Neural crest cell (in vitro differentiated cells): ENCODE measurements around the gene PCDHA6. TPM values are rescaled to one million over a fixed set of nuclear protein-coding genes. Genes with fewer than 3 reads are reported as not detected.
"Not testable (repeated sequence)": the region's sequence is repeated elsewhere in the genome, so short reads cannot be mapped to it uniquely, and the experiment has no call there.

Experiments
- DNase-seq: peaks from one replicate; pipeline ENCODE4 v3.0.0; 2021; ENCODE audit warnings: low read depth, mixed read lengths, low spot score
- H3K27ac Mint-ChIP-seq: one replicate; pipeline ENCODE4 v1.8.0; 2021; ENCODE audit warnings: mild to moderate bottlenecking, mixed read lengths; ENCODE audit not compliant: unreplicated experiment
- H3K27me3 Mint-ChIP-seq: 2 replicates; pipeline ENCODE4 v1.8.0; 2021; ENCODE audit warnings: low read depth, mild to moderate bottlenecking, mixed read lengths
- H3K36me3 Mint-ChIP-seq: 2 replicates; pipeline ENCODE4 v1.8.0; 2021; ENCODE audit warnings: low read depth, mild to moderate bottlenecking, mixed read lengths
- H3K4me1 Mint-ChIP-seq: 2 replicates; pipeline ENCODE4 v1.8.0; 2021; ENCODE audit warnings: mixed read lengths
- H3K4me3 Mint-ChIP-seq: one replicate; pipeline ENCODE4 v1.8.0; 2021; ENCODE audit warnings: mild to moderate bottlenecking, mixed read lengths
- H3K9me3 Mint-ChIP-seq: 2 replicates; pipeline ENCODE4 v1.8.0; 2021; ENCODE audit warnings: mixed read lengths
- CTCF ChIP-seq: fragments of 200-600 bp; sonication (generic); conservative IDR thresholded peaks from 2 replicates; pipeline ENCODE4 v1.5.0; 2021; ENCODE audit warnings: antibody characterized with exemption, mild to moderate bottlenecking
- total RNA-seq: library from RNA; stranded (reverse); gene quantifications from 2 replicates; pipeline ENCODE4 v1.2.1, GENCODE V29; 2021

Gene PCDHA6
- total RNA-seq, 1 donor from 2014 or later: 12.1 TPM

- no peak within 1 kb of the TSS for H3K4me3 Mint-ChIP-seq
- no peak for DNase-seq
- no peaks in the 10 kb centered on the region for H3K27me3 Mint-ChIP-seq
These were observed 6.1 kb upstream of the PCDHA6 start, which contains the start of gene PCDHA5 for GRCh38 chr5:140821375-140822280. Gene PCDHA5 (plus strand): TSS chr5:140821613.

GRCh38 chr5:140822281-140822629 is 5.5 kb upstream of the PCDHA6 start:
- H3K4me3 Mint-ChIP-seq: no peak overlapping the region
- peaks cover 3% of the 10 kb centered on the region for H3K9me3 Mint-ChIP-seq
- no peak for DNase-seq
- peaks cover 4% of the 10 kb centered on the region for H3K4me1 Mint-ChIP-seq
- no peak for TF ChIP-seq CTCF
- H3K27ac Mint-ChIP-seq: no peak overlapping the region
- H3K27me3 Mint-ChIP-seq: no peaks in the 10 kb centered on the region
- H3K36me3 Mint-ChIP-seq: peaks cover 49% of the 10 kb centered on the region

More at GRCh38 chr5:140821375-140822280, 6.1 kb upstream of the PCDHA6 start, which contains the start of gene PCDHA5:
- no peak for TF ChIP-seq CTCF
- no peaks in the 10 kb centered on the region for H3K4me1 Mint-ChIP-seq
- H3K36me3 Mint-ChIP-seq: peaks cover 43% of the 10 kb centered on the region
- H3K9me3 Mint-ChIP-seq: peaks cover 3% of the 10 kb centered on the region
- no peak within 1 kb of the TSS for H3K27ac Mint-ChIP-seq

- not testable (repeated sequence) for H3K4me3 Mint-ChIP-seq, H3K9me3 Mint-ChIP-seq, H3K27ac Mint-ChIP-seq, H3K27me3 Mint-ChIP-seq, H3K4me1 Mint-ChIP-seq, DNase-seq
- H3K36me3 Mint-ChIP-seq: peaks cover 46% of the 10 kb centered on the region
These were observed 4.8 kb upstream of the PCDHA6 start for GRCh38 chr5:140822969-140823368.

GRCh38 chr5:140823475-140823874 is 4.3 kb upstream of the PCDHA6 start:
- DNase-seq: no peak
- Mint-ChIP-seq H3K27ac (no peak overlapping the region), H3K9me3 (peaks cover 5% of the 10 kb centered on the region), H3K4me3 (no peak overlapping the region), H3K36me3 (peaks cover 44% of the 10 kb centered on the region), H3K27me3 (no peaks in the 10 kb centered on the region), H3K4me1 (peaks cover 7% of the 10 kb centered on the region)
- TF ChIP-seq CTCF: no peak

GRCh38 chr5:140828362-140828737 is 590 bp downstream of the PCDHA6 start:
- H3K27ac Mint-ChIP-seq: peak overlapping the region; percentile 92
- peak; percentile 45 for TF ChIP-seq CTCF
- H3K9me3 Mint-ChIP-seq: peaks cover 12% of the 10 kb centered on the region
- peaks cover 10% of the 10 kb centered on the region for H3K4me1 Mint-ChIP-seq
- no peaks in the 10 kb centered on the region for H3K27me3 Mint-ChIP-seq
- H3K36me3 Mint-ChIP-seq: peaks cover 58% of the 10 kb centered on the region
- no peak for DNase-seq
- H3K4me3 Mint-ChIP-seq: peak overlapping the region; percentile 87

DNA sequence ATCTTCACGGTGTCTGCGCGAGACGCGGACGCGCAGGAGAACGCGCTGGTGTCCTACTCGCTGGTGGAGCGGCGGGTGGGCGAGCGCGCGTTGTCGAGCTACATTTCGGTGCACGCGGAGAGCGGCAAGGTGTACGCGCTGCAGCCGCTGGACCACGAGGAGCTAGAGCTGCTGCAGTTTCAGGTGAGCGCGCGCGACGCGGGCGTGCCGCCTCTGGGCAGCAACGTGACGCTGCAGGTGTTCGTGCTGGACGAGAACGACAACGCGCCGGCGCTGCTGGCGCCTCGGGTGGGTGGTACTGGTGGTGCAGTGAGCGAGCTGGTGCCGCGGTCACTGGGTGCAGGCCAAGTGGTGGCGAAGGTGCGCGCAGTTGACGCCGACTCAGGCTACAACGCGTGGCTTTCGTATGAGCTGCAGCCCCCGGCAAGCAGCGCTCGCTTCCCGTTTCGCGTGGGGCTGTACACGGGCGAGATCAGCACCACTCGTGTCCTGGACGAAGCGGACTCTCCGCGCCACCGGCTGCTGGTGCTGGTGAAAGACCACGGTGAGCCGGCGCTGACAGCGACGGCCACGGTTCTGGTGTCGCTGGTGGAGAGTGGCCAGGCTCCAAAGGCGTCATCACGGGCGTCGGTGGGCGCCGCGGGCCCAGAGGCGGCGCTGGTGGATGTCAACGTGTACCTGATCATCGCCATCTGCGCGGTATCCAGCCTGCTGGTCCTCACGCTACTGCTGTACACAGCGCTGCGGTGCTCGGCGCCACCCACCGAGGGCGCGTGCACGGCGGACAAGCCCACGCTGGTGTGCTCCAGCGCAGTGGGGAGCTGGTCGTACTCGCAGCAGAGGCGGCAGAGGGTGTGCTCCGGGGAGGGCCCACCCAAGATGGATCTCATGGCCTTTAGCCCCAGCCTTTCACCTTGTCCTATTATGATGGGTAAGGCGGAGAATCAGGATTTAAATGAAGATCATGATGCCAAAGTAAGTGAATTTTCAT is 2.0 kb downstream of the PCDHA6 start:
- not testable (repeated sequence) for H3K27me3 Mint-ChIP-seq, H3K27ac Mint-ChIP-seq, H3K4me1 Mint-ChIP-seq, H3K4me3 Mint-ChIP-seq, DNase-seq
- Mint-ChIP-seq H3K9me3 (peaks cover 14% of the 10 kb centered on the region), H3K36me3 (peaks cover 66% of the 10 kb centered on the region)
